Measurements from ENCODE around the gene GPR25.
A peak's percentile ranks its signal among the peaks of the same experiment; 100 is the strongest.
"Not testable (repeated sequence)": the region's sequence is repeated elsewhere in the genome, so short reads cannot be mapped to it uniquely, and the experiment has no call there.

Gene GPR25

GRCh38 chr1:200895801-200896530, 23.2 kb downstream of the GPR25 start:
- DNase-seq, result no peak

GRCh38 chr1:200896531-200897196, 23.9 kb downstream of the GPR25 start:
- DNase-seq, result no peak

- DNase-seq, result no peak
These were observed 24.5 kb downstream of the GPR25 start for GRCh38 chr1:200897259-200897658.

- no peak for DNase-seq
These were observed 26.2 kb downstream of the GPR25 start for GRCh38 chr1:200899015-200899386.

- DNase-seq, result no peak
These were observed 26.7 kb downstream of the GPR25 start for GRCh38 chr1:200899451-200899915.

- no peak for DNase-seq
These were observed 27.4 kb downstream of the GPR25 start for GRCh38 chr1:200899954-200900867.

GRCh38 chr1:200900877-200901276, 28.1 kb downstream of the GPR25 start:
- DNase-seq, result no peak

GRCh38 chr1:200901350-200901749, 28.6 kb downstream of the GPR25 start:
- DNase-seq, result no peak

GRCh38 chr1:200901796-200902444, 29.1 kb downstream of the GPR25 start:
- DNase-seq, result no peak

GRCh38 chr1:200903793-200904192, 31.0 kb downstream of the GPR25 start:
- DNase-seq, result no peak

GRCh38 chr1:200904772-200905171, 32.0 kb downstream of the GPR25 start:
- DNase-seq, result no peak

- DNase-seq, result peak; percentile 64
These were observed 32.8 kb downstream of the GPR25 start for GRCh38 chr1:200905411-200906052.

GRCh38 chr1:200906491-200906890, 33.7 kb downstream of the GPR25 start:
- no peak for DNase-seq

GRCh38 chr1:200907611-200908097, 34.9 kb downstream of the GPR25 start:
- DNase-seq, result no peak

GRCh38 chr1:200908191-200908868, 35.5 kb downstream of the GPR25 start:
- DNase-seq, result no peak

GRCh38 chr1:200909071-200909470, 36.3 kb downstream of the GPR25 start:
- DNase-seq, result no peak

- DNase-seq, result no peak
These were observed 37.0 kb downstream of the GPR25 start for GRCh38 chr1:200909757-200910239.

- DNase-seq, result no peak
These were observed 38.6 kb downstream of the GPR25 start for GRCh38 chr1:200911361-200911760.

GRCh38 chr1:200911936-200912335, 39.2 kb downstream of the GPR25 start:
- not testable (repeated sequence) for DNase-seq

GRCh38 chr1:200912737-200913407, 40.1 kb downstream of the GPR25 start:
- DNase-seq, result no peak

GRCh38 chr1:200916152-200916551, 43.4 kb downstream of the GPR25 start:
- DNase-seq, result no peak
